Measurements from ENCODE around the gene IGHMBP2.

Gene IGHMBP2

GRCh38 chr11:68938816-68939582, 35.3 kb downstream of the IGHMBP2 start:
- no peak for DNase-seq

- DNase-seq, result no peak
These were observed 36.2 kb downstream of the IGHMBP2 start for GRCh38 chr11:68939583-68940555.

GRCh38 chr11:68940651-68941323, 37.1 kb downstream of the IGHMBP2 start:
- no peak for DNase-seq

- no peak for DNase-seq
These were observed 37.8 kb downstream of the IGHMBP2 start for GRCh38 chr11:68941324-68942094.

- no peak for DNase-seq
These were observed 38.5 kb downstream of the IGHMBP2 start for GRCh38 chr11:68942095-68942620.

- no peak for DNase-seq
These were observed 39.1 kb downstream of the IGHMBP2 start for GRCh38 chr11:68942751-68943271.

GRCh38 chr11:68946416-68947090, 42.9 kb downstream of the IGHMBP2 start:
- peak in 1 of 56 donors; percentile 5 for DNase-seq

GRCh38 chr11:68947151-68947550, 43.5 kb downstream of the IGHMBP2 start:
- no peak for DNase-seq

GRCh38 chr11:68948496-68948895, 44.8 kb downstream of the IGHMBP2 start:
- DNase-seq, result no peak

- DNase-seq, result no peak
These were observed 45.2 kb downstream of the IGHMBP2 start for GRCh38 chr11:68948935-68949334.

- no peak for DNase-seq
These were observed 46.6 kb downstream of the IGHMBP2 start for GRCh38 chr11:68950270-68950669.

- no peak for DNase-seq
These were observed 47.1 kb downstream of the IGHMBP2 start for GRCh38 chr11:68950762-68951161.

GRCh38 chr11:68954836-68955606, 51.3 kb downstream of the IGHMBP2 start:
- DNase-seq, result no peak

- DNase-seq, result no peak
These were observed 51.9 kb downstream of the IGHMBP2 start for GRCh38 chr11:68955607-68955958.

GRCh38 chr11:68956142-68956541, 52.5 kb downstream of the IGHMBP2 start:
- DNase-seq, result no peak

- no peak for DNase-seq
These were observed 53.0 kb downstream of the IGHMBP2 start for GRCh38 chr11:68956547-68957254.

- DNase-seq, result no peak
These were observed 54.5 kb downstream of the IGHMBP2 start for GRCh38 chr11:68958211-68958610.
